ENCODE results near the gene CFAP20DC.
"Not testable (repeated sequence)": the region's sequence is repeated elsewhere in the genome, so short reads cannot be mapped to it uniquely, and the experiment has no call there.

Gene CFAP20DC

DNA sequence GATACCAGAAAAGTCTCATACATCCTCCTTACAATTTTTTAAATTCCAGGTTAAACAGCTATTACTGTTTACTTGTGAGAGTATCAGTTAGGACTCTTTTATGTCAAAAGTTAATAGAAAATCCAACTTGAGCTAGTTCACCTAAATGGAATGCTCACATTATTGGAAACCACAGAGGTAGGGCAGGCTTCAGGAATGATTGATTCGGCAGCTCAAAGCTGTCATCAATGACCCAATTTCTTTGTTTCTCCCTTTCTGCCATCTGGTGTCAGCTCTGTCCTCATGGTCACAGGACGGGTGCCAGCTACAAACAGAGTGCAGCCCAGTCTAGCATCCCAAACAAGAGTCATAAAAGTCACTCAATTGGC, 32.2 kb downstream of the CFAP20DC start:
- no peak for DNase-seq (ENCODE audit: low spot score)

DNA sequence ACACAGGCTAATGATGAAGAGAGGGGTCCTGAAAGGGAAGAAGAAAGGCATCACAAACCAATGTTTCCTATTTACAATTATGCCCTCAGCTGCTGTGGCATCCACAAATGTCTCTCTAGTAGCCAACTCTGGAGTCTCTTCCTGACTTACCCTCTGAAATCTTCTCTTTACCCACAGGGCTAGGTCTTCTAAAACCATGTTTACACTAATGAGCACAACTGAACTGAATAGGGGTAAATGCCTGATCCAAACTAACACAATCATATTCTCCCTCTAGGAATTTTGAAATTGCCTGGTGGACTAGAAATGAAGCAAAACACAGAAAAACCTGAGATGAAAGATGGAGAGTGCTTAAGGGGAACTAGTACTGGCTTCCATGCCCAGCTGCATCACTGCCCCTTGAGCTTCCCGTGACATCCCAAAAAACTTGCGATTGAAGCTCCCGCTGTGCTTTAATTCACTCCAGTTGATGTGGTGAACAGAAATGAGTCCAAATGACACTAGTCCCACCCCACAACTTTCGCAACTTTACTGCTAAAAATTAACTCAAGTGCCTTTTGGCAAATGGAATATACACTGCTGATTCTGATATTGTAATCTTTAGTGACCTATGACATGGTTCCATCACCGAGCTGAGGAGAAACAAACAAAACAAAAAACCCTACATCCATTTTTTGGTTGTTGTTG, 32.8 kb downstream of the CFAP20DC start:
- no peak for DNase-seq (ENCODE audit: low spot score)

DNA sequence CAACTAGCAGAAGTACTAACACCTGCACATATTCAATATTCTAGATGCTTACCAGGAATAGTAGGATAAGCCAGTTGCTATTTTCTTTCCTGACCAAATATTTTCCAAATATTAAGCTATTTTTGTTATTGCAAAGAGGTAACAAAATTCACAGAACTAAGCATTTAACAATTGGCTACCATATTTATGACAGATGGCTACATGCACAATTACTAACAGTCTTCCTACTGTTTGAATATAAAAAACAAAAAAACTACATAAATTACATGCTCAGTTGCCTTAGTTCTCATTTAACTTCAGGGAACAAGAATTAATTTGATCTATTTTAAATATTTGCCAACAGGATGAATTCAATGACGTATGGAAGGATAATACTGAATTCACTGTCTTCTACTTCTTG, 36.2 kb downstream of the CFAP20DC start:
- DNase-seq (ENCODE audit: low spot score) = no peak

DNA sequence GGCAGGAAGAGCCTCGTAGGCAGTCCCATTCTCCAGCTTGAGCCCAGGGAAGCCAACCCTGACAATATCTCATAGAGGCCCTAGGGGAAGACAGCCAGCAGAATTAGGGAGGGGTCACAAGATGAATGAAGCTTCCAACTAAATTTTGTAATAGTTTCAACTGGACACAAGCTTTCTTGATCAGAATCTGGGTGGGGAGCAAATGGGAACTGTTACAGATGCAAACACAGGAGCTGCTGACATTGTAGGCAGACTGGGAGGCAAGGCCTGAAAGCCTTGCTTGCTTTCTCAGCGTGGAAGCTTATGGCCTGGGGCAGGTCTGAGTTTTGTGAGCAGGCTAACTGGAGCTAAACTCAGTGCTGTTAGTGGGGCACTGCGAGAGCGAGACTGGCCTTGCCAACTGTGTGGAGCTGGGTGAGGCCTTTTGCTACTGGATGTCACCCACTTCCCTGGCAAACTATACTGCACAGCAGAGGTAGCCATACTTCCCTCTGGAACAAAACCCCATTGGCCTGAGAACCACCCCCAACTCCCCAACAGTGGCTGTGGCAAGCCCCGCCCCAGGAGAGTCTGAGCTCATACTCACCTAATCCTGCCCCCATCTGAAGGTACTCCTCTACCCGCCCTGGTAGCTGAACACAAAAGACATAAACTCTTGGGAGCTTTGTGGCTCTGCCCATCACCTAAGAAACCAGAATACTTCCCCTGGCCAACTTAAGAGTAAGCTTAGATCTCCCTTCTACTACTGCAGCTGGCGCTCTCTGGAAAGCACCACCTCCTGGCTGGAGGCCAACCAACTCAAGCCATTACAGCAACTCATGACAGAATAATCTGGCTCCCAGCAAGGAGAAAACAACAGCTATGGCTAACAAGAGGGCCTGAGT, 42.9 kb downstream of the CFAP20DC start:
- no peak for DNase-seq (ENCODE audit: low spot score)

DNA sequence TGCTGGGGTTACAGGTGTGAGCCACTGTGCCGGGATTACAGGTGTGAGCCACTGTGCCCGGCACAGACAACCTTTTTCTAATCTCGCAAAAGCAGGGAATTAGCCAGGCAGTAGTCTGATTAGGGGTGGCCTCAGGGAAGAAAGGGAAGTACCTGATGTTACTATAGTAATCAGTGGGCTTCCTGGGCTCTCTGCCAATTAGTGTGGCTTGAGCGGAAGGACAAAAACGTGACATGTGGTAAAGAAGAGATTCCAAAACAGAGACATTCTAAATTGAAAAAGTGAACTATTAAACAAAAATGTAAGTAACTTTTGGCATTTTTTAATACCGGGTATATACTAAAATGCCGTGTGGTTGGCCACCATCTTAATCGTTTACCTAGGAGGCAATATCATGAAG, 48.1 kb downstream of the CFAP20DC start:
- no peak for DNase-seq (ENCODE audit: low spot score)

DNA sequence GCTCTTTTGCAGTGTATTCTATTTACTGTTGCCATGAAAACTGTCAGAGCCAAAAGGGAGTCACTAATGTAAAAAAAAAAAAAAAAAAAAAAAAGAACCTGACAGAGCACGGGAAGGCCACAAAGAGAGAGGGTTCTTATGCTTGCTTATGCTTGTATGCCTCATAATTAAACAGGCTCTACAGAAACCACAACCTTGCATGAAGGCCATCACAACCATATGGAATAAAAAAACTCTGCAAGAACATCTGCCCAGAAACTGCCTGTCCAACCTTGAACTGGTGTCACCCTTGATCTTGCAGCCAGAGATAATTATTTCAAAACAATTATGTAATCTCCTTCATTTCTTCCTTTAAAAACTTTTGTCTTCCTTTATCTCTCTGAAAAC, 50.1 kb downstream of the CFAP20DC start:
- DNase-seq (ENCODE audit: low spot score) = no peak

DNA sequence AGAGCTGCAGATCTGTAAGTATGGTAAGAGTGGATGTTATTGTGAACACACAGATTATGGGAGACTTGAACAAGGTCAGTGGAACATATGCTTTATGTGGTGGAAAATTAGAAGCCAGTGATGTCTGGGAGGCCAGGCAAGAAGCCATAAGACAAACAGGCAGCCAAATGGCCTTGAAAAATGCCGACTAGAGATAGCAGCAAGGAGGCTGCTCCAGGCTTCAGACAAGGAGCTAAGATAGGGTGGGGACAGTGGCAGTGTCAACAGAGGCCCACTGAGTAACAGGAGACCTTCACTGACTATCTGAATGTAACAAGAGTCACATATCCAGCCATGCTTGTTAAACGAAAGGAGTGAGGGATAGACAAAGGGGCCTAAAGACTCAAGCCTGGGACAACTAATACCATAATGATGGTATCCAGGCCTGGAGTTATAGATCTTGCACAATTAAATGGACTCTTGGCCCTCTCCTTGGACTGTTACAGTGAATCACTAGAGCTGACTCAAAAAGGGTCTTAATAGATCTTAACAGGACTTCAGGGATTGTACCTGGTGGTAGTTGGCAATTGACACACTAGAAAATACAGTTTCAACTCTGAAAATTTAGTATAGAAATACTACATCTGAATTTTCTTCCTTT, 50.6 kb downstream of the CFAP20DC start:
- DNase-seq (ENCODE audit: low spot score) = no peak

DNA sequence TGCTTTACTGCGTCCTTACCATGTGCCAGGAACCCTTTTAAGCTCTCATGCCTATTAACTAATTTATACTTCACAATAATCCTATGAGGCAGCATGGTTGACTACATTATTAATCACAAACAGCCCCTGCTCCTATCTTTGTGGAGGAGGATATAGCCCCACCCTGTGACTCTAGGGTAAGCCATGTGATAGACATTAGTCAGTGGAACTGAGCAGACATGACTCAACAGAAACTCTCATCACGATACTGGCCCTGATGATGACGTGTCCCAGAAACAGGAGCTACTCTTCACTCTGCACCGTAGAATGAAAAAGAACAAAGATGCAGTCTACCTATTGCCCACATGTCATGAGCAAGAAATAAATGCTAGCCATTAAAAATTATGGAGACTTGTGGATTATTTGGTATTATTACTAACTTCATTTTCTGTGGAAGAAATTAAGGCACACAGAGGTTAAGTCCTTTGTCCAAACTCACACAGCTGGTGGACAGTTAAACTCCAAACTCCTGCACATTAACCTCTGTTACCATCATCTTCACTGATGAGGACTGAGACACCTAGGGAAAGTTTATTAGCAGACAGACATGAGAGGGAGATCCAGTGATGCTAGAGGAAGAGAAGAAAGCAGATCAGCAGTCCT, 51.2 kb downstream of the CFAP20DC start:
- DNase-seq (ENCODE audit: low spot score) = no peak

DNA sequence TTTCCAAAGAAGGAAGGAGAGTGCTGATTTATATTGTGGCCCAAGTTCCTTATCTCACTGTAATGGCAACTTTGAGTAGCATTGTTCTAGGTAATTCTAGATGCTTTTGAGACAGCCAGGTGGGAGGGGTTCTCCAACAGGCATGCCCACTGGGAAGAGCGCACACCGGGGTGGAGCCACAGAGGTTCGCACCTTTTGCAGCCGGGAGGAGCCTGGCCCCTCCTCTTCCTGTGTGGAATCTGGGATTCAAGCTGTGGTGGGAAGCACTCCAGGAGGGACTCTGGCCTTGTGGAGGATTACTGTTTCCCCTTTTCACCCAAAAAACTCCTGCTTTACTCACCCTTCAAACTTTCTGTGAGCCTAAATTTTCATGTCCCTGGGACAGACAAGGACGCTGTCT, 53.1 kb downstream of the CFAP20DC start:
- no peak for DNase-seq (ENCODE audit: low spot score)

DNA sequence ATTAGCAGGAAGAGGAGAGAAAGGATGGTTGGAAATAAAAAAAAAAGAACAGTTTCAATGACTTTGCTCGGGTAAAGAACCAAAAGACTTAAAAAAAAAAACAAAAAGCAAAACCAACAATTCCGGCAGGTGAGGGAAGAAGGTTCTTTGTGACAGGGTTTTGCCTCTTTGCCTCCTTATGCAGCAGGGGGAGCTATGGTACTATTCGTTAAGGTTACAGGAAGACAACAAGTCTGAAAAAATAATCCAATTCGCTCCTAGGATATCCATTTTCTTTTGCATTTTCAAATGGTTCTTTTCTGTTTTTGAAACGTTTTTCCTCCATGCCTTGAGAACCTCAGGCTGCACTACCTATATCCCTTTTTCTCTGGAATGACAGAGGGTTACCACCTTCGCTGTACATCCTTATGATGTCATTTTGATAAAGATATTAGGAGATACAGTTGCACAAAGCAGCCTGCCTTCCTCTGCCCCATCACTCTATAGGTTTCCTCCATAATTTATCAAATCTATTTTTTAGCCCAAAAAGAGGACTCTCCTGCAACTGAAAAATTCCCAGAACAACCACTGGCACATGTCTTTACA, 55.0 kb downstream of the CFAP20DC start:
- DNase-seq (ENCODE audit: low spot score) = peak; percentile 4

DNA sequence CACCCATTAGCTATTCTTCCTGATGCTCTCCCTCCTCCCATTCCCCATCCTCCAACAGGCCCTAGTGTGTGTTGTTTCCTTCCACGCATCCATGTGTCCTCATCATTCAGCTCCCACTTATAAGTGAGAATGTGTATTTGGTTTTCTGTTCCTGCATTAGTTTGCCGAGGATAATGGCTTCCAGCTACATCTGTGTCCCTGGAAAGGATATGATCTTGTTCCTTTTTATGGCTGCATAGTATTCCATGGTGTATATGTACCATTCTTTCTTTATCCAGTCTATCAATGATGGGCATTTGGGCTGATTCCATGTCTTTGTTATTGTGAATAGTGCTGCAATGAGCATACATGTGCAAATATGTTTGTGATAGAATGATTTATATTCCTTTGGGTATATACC, 56.3 kb downstream of the CFAP20DC start:
- no peak for DNase-seq (ENCODE audit: low spot score)

DNA sequence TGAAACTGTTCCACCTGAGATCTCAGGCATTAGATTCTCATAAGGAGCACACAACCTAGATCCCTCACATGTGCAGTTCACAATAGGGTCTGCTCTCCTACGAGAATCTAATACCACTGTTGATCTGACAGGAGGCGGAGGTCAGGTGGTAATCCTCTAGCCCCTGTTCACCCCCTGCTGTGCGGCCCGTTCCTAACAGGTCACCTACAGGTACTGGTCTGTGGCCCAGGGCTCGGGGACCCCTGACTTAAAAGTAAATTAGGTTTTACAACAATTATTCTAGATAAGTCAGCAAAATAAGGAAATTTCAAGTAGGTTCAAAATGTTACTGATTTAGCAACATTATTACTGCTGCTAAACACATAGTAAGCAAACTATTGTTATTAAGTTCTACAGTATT, 58.2 kb downstream of the CFAP20DC start:
- DNase-seq (ENCODE audit: low spot score) = no peak

DNA sequence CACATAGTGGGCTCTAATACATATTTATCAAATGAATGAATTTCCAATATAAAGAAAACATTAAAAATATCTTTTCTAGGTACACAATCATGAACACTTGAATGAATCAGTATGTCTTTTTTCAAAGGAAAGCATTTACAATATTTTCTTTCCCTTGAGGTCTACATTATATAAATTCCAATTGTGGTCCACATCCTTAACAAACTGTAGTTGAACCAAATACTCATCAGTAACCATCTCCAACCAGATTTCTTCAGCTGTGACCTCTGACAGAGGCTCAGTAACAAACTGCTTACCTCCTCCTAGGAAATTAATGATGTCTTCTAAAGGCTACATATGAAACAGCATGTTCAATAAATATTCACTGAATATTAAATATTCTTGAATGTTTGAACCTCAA, 58.8 kb downstream of the CFAP20DC start:
- no peak for DNase-seq (ENCODE audit: low spot score)

DNA sequence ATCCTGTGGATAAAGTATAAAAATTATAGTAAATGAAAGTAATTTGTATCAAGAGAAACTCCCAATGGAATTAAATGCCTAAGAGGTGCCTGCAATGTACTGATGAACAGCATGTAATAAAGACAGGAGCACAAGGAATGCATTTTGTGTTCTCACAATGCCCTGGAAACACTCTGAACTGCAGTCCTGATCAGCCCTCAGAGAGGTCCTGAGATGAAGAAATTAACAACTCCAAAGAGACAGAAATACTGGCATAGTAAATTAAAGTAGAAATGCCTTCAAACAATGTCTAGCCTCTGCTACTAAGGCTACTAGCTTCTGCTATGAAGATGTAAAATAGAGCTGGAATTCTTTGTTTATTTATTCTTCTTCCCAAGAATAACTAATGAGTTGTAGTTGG, 59.9 kb downstream of the CFAP20DC start:
- no peak for DNase-seq (ENCODE audit: low spot score)

DNA sequence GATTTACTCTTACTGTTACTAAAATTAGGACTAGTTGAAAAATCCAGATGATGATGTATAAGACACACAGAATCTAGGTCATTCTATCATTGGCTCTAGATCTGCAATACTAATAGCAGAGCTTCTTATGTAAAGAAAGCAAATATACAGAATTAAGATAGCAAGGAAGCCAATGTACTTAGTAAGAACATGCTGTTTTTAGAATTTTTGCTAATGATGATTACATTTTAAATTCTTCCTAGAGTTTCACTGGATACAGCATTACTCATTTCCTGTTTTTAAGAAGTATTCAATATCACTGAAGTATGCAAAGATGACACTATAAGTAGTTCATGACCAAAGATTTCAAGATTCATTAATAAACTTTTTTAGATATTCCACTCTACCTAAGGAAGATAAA, 60.7 kb downstream of the CFAP20DC start:
- no peak for DNase-seq (ENCODE audit: low spot score)

DNA sequence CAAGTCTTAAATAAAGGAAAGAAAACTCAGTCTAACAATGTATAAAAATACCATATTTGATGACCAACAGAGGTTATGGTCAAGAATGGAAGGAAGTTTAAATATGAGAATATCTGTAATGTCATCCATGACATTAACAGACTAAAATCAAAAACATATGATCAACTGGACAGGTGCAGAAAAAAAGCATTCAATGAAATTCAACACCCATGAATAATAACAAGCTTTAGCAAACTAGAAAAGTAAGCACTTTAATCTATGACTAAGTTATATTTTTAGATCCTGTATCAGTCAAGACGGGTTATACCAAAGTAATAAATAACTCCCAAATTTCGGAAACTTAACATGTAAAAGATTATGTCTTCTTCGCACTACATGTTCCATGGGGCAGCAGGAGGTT, 61.8 kb downstream of the CFAP20DC start:
- no peak for DNase-seq (ENCODE audit: low spot score)

DNA sequence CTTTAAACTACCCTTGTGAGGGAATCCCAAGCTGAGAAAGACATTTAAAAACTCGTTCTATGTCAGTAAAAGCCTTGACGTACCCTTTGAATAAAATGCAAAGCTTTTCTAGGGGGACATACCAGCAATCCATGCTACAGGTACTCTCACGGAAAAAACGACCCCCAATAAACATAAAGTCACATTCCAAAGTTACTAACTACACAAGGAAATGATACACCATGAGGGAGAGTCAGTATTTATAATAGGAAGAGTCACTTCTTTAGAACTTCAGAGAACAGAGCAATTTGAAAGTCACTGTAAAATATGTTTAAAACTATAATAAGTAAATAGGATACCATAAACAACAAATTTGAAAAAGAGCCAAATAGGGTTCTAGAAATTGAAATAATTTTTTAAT, 63.2 kb downstream of the CFAP20DC start:
- no peak for DNase-seq (ENCODE audit: low spot score)

DNA sequence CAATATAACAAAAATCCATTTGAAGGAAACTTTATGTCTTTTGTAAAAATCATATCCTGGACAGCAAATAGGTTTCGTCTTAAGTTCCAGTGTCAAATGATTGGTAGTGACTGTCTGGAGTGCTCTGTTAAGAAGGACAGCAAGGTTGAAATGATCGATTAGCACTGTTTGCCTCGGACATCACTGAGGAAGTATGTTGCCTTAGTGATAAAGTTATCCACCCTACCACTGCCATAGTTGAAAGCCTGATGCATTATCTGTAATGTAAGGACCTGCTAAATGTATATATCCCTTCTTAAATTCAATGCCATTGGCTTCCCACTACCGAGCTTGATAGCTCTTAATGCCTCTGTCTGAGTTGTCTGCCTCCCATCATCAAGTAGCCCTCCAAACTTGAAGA, 70.0 kb downstream of the CFAP20DC start:
- no peak for DNase-seq (ENCODE audit: low spot score)

DNA sequence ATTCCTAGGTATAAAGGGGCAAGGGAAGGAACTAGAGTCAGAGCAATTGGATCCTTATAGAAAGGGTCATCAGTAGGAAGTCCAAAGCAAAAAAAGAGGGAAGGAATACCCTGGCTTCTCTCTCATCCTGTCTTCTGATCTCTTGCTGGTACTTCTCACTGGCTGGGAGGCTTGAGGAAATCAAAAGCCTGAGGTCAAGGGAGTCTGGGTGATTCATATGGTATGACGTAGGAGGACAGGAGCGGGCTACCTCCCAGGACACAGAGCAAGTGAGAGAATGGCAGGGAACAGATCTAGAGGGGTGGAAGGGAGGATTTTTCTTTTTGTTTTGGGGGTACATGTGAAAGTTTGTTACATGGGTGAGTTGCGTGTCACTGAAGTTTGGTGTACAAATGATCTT, 76.0 kb downstream of the CFAP20DC start:
- DNase-seq (ENCODE audit: low spot score) = no peak

DNA sequence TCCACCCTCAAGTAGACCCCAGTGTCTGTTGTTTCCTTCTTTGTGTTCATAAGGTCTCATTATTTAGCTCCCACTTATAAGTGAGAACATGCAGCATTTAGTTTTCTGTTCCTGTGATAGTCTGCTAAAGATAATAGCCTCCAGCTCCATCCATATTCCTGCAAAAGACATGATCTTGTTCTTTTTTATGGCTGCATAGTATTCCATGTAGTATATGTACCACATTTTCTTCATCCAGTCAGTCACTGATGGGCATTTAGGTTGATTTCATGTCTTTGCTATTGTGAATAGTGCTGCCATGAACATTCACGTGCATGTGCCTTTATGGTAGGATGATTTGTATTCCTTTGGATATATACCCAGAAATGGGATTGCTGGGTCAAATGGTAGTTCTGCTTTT, 82.0 kb downstream of the CFAP20DC start:
- not testable (repeated sequence) for DNase-seq (ENCODE audit: low spot score)

DNA sequence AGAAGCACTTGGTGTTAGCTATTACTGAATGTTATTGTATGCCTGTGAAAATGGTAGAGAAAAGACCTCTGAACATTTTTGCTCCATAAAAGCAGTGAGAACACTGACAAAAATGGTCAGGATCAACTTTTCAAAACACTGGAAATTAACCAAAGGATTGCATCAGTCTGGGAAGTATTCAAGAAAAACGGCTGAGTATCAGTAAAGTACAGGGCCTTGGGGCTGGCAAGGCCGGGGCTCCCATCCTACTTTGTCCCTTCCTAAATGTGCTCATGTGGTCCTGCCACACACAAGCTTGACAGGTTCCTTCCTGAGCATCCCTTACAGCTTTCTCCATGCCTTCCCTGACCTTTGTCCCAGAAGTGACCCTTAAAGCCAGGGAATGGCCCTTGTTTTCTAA, 84.0 kb downstream of the CFAP20DC start:
- no peak for DNase-seq (ENCODE audit: low spot score)

DNA sequence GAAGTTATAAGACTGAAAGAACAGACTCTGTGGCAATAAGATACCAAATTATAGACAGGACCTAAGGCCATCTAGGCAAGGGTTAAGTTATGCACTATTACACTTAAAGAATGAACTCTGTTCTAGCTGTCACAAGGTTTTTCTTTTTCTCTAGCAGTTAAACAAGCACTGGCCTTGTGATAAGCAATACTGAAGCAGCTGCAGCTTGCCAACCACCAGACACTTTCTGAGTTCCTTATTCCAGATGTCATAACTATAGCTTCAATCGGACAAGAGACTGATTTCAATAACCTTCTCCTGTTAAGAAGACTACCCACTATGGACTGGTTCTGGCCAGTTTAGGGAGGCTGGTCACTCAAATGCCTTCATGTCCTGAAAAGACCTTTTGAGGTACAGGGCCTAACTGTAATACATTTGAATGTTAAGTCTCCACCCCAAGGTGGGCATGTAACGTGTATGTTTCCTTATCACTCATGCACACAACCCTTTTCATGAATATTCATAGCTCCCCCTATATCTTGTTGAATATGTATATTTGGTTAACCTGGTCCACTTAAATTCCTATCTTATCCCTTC, 85.8 kb downstream of the CFAP20DC start:
- no peak for DNase-seq (ENCODE audit: low spot score)
